ENCODE measurements around the gene IMP3.

IMP3 gene

GRCh38 chr15:75676688-75677464, 36.9 kb upstream of the IMP3 start:
- no peak for TF ChIP-seq CTCF (IDR thresholded peaks at IDR 0.05; ENCODE audit: low read depth, low read length, missing control alignments)
- no peak overlapping the region for H3K4me3 ChIP-seq (replicated peaks; ENCODE audit: low read depth, low read length)

GRCh38 chr15:75675579-75676404, 35.8 kb upstream of the IMP3 start:
- no peak overlapping the region for H3K4me3 ChIP-seq (replicated peaks; ENCODE audit: low read depth, low read length)
- no peak for TF ChIP-seq CTCF (IDR thresholded peaks at IDR 0.05; ENCODE audit: low read depth, low read length, missing control alignments)

More at GRCh38 chr15:75676688-75677464, 36.9 kb upstream of the IMP3 start:
- no peak for DNase-seq (ENCODE audit: extremely low read depth, low read depth)

GRCh38 chr15:75674366-75674765, 34.3 kb upstream of the IMP3 start:
- DNase-seq (ENCODE audit: extremely low read depth, low read depth) = no peak
- no peak overlapping the region for H3K4me3 ChIP-seq (replicated peaks; ENCODE audit: low read depth, low read length)
- no peak for TF ChIP-seq CTCF (IDR thresholded peaks at IDR 0.05; ENCODE audit: low read depth, low read length, missing control alignments)

More at GRCh38 chr15:75675579-75676404, 35.8 kb upstream of the IMP3 start:
- DNase-seq (ENCODE audit: extremely low read depth, low read depth) = no peak

GRCh38 chr15:75673426-75674235, 33.6 kb upstream of the IMP3 start:
- no peak for DNase-seq (ENCODE audit: extremely low read depth, low read depth)
- TF ChIP-seq CTCF (IDR thresholded peaks at IDR 0.05; ENCODE audit: low read depth, low read length, missing control alignments) = no peak

GRCh38 chr15:75672646-75673425, 32.8 kb upstream of the IMP3 start:
- no peak for DNase-seq (ENCODE audit: extremely low read depth, low read depth)
- no peak for TF ChIP-seq CTCF (IDR thresholded peaks at IDR 0.05; ENCODE audit: low read depth, low read length, missing control alignments)
- no peak overlapping the region for H3K4me3 ChIP-seq (replicated peaks; ENCODE audit: low read depth, low read length)

More at GRCh38 chr15:75673426-75674235, 33.6 kb upstream of the IMP3 start:
- no peak overlapping the region for H3K4me3 ChIP-seq (replicated peaks; ENCODE audit: low read depth, low read length)
